Endothelial cell of umbilical vein (primary cell): ENCODE results near the gene CRYAB. TPM values are rescaled to one million over a fixed set of nuclear protein-coding genes. Genes with fewer than 3 reads are reported as not detected.

Experiments
- BruUV-seq: library from RNA; stranded (reverse); fragments of 400-500 nt; replicated peaks from 2 replicates; lab custom pipeline; 2021; lab: Mats Ljungman, UMichigan
- CTCF ChIA-PET: fragments of 300-600, 350-600 bp; sonication (Branson Sonifier 250); formaldehyde crosslinking; loops from one replicate; lab custom pipeline; 2021; ENCODE audit warnings: antibody characterized with exemption, inconsistent platforms; lab: Charles Lee
- POLR2A ChIA-PET: fragments of 300-600, 350-600 bp; sonication (Branson Sonifier 250); formaldehyde crosslinking; loops from one replicate; lab custom pipeline; 2021; ENCODE audit warnings: antibody characterized with exemption, inconsistent platforms; lab: Charles Lee
- DNase-seq: peaks from one replicate; pipeline ENCODE4 v3.0.0-alpha.2; 2011; ENCODE audit warnings: low read depth, low spot score
- FAIRE-seq: peaks from 2 replicates; lab custom pipeline; 2011; peaks lifted over from hg19 to GRCh38; lab: Jason Lieb, UNC
- H2AFZ ChIP-seq: 2 replicates; pipeline ENCODE4 v1.6.0; 2012; ENCODE audit warnings: low read depth, low read length, control low read depth, inconsistent platforms
- H3K27ac ChIP-seq: 2 replicates; pipeline ENCODE4 v1.5.1; 2011; ENCODE audit warnings: low read depth, mild to moderate bottlenecking, control low read depth, low read length, moderate library complexity; ENCODE audit not compliant: insufficient read depth
- H3K27me3 ChIP-seq, 2 experiments: 2 replicates each; pipeline versions ENCODE4 v1.6.0 to v1.6.1; 2011; ENCODE audit warnings: low read length in 2 of 2, mixed read lengths in 1 of 2; ENCODE audit not compliant: control insufficient read depth in 2 of 2, insufficient read depth in 2 of 2
- H3K36me3 ChIP-seq, 2 experiments: 2 replicates in 1 of 2; 3 replicates in 1 of 2; pipeline ENCODE4 v1.5.1; 2011; ENCODE audit warnings: low read length in 2 of 2, mild to moderate bottlenecking in 1 of 2, moderate library complexity in 1 of 2; ENCODE audit not compliant: control insufficient read depth in 2 of 2, insufficient read depth in 2 of 2; ENCODE audit errors: extremely low read depth in 1 of 2
- H3K4me1 ChIP-seq: 3 replicates; pipeline ENCODE4 v1.5.1; 2011; ENCODE audit warnings: mild to moderate bottlenecking, low read length; ENCODE audit not compliant: control insufficient read depth, insufficient read depth; ENCODE audit errors: extremely low read depth
- H3K4me2 ChIP-seq: 2 replicates; pipeline ENCODE4 v1.6.1; 2011; ENCODE audit warnings: low read length, control low read depth, mixed read lengths; ENCODE audit not compliant: insufficient read depth
- H3K4me3 ChIP-seq, 3 experiments: fragments of 200-600 bp in 1 of 3; sonication (generic), shearing (Covaris generic) in 1 of 3; replicated peaks in 1 of 3; 2 replicates each; pipeline ENCODE4 v1.5.1; 2011 to 2016; ENCODE audit warnings: control low read depth in 3 of 3, low read length in 3 of 3, mild to moderate bottlenecking in 2 of 3, inconsistent platforms in 1 of 3, low read depth in 1 of 3, moderate library complexity in 1 of 3; ENCODE audit not compliant: insufficient read depth in 1 of 3
- H3K79me2 ChIP-seq: 2 replicates; pipeline ENCODE4 v1.6.0; 2012; ENCODE audit warnings: low read length, inconsistent platforms; ENCODE audit not compliant: control insufficient read depth, insufficient read depth
- H3K9ac ChIP-seq: replicated peaks from 2 replicates; pipeline ENCODE3; 2011; ENCODE audit warnings: low read length, control low read depth; ENCODE audit not compliant: insufficient read depth; ENCODE audit errors: extremely low read depth
- H3K9me1 ChIP-seq: replicated peaks from 3 replicates; pipeline ENCODE4 v1.6.0; 2011; ENCODE audit warnings: mild to moderate bottlenecking, low read length; ENCODE audit not compliant: control insufficient read depth, insufficient read depth; ENCODE audit errors: extremely low read depth
- H3K9me3 ChIP-seq: replicated peaks from 2 replicates; pipeline ENCODE4 v1.5.1; 2012; ENCODE audit warnings: low read length, inconsistent platforms; ENCODE audit not compliant: control insufficient read depth, insufficient read depth
- H4K20me1 ChIP-seq: replicated peaks from 2 replicates; pipeline ENCODE3; 2011; ENCODE audit warnings: mild to moderate bottlenecking, low read length; ENCODE audit not compliant: control insufficient read depth, insufficient read depth; ENCODE audit errors: extremely low read depth
- EZH2 ChIP-seq: IDR thresholded peaks from 2 replicates; pipeline ENCODE4 v1.6.1; 2012; ENCODE audit warnings: borderline replicate concordance, low read depth, mild to moderate bottlenecking, moderate library complexity, low read length, inconsistent platforms; ENCODE audit not compliant: severe bottlenecking
- FOS ChIP-seq: IDR thresholded peaks from 2 replicates; pipeline ENCODE4 v1.6.1; 2011; ENCODE audit warnings: mild to moderate bottlenecking, low read length, moderate library complexity, borderline replicate concordance; ENCODE audit not compliant: insufficient read depth
- GATA2 ChIP-seq: IDR thresholded peaks from 2 replicates; pipeline ENCODE4 v1.7.0; 2011; ENCODE audit warnings: low read depth, mild to moderate bottlenecking, moderate library complexity, mixed read lengths, low read length; ENCODE audit not compliant: insufficient read length, insufficient read depth
- JUN ChIP-seq: IDR thresholded peaks from 2 replicates; pipeline ENCODE4 v1.6.1; 2011; ENCODE audit warnings: borderline replicate concordance, low read depth; ENCODE audit not compliant: insufficient read length, insufficient read depth
- MYC ChIP-seq: IDR thresholded peaks from one replicate; pipeline ENCODE4 v1.6.1; 2011; ENCODE audit warnings: mild to moderate bottlenecking, low read depth, low read length
- POLR2A ChIP-seq: IDR thresholded peaks from 2 replicates; pipeline ENCODE4 v1.6.1; 2012; ENCODE audit warnings: low read depth, mild to moderate bottlenecking, control low read depth, low read length
- POLR2AphosphoS5 ChIP-seq: IDR thresholded peaks from 2 replicates; pipeline ENCODE4 v1.6.1; 2012; ENCODE audit warnings: low read depth, mild to moderate bottlenecking, control low read depth, low read length, moderate library complexity; ENCODE audit not compliant: insufficient read depth
- dilution Hi-C: fragments of 300-500 bp; cut with MboI; formaldehyde crosslinking; loops from one replicate; pipeline ENCODE4 v1.15.0; 2019; ENCODE audit warnings: low sequenced_read_pairs; ENCODE audit not compliant: extremely low pct_ligation_motif_present
- intact Hi-C: fragments of 100-400 bp; cut with micrococcal nuclease; formaldehyde crosslinking; loops from one replicate; pipeline ENCODE4 v1.10.0; 2022
- polyA plus RNA-seq, 4 experiments: library from polyadenylated mRNA; depleted of rRNA in 3 of 4; stranded (reverse) in 3 of 4; unstranded in 1 of 4; fragments of >200 nt; gene quantifications; 2 replicates each; pipeline versions ENCODE4 v1.2.1 to v1.2.3, GENCODE V29; 2011 to 2012; ENCODE audit warnings: missing spikeins in 1 of 4
- total RNA-seq: library from RNA; stranded (reverse); gene quantifications from 2 replicates; pipeline ENCODE4 v1.2.3, GENCODE V29; 2021
- TF ChIP-seq, protein P1 (sequence below), 2 donors: IDR thresholded peaks; 1 replicate in 1 of 2; 2 replicates in 1 of 2; pipeline ENCODE4 v1.5.1; 2011; ENCODE audit warnings: low read length in 2 of 2, mild to moderate bottlenecking in 2 of 2, moderate library complexity in 2 of 2, control low read depth in 1 of 2, inconsistent platforms in 1 of 2, low read depth in 1 of 2; ENCODE audit not compliant: insufficient read depth in 1 of 2; ENCODE audit errors: extremely low read depth in 1 of 2
- TF ChIP-seq, protein P2 (sequence below): IDR thresholded peaks from 2 replicates; pipeline ENCODE4 v1.6.1; 2011; ENCODE audit not compliant: insufficient read depth, insufficient read length

The CRYAB gene
- total and polyA plus RNA-seq, 2 donors (not counting 3 experiments of a cell fraction or from before 2014, with no cell fraction given), result 0.48 TPM; not detected in 1

DNA sequence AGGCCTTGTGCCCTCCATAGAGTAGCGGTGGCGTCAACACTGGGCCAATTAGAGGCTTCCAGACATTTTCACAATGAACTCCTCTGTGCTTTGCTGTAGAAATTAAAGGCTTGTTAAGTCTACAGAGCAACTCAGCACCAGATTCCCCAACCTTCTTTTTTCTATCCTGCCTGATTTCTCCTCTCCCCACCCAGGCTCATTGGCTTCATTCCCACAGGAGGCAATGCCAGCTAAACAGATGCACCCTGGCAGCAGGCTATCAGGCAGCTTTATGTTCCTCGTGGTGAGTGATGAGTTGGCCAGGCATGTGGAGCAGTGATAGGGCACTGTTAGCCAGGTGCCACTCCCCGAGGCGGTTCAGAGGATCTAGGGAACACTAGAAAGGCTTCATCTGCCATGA lies 30.4 kb upstream of the CRYAB start:
- TF ChIP-seq, protein P1, sequence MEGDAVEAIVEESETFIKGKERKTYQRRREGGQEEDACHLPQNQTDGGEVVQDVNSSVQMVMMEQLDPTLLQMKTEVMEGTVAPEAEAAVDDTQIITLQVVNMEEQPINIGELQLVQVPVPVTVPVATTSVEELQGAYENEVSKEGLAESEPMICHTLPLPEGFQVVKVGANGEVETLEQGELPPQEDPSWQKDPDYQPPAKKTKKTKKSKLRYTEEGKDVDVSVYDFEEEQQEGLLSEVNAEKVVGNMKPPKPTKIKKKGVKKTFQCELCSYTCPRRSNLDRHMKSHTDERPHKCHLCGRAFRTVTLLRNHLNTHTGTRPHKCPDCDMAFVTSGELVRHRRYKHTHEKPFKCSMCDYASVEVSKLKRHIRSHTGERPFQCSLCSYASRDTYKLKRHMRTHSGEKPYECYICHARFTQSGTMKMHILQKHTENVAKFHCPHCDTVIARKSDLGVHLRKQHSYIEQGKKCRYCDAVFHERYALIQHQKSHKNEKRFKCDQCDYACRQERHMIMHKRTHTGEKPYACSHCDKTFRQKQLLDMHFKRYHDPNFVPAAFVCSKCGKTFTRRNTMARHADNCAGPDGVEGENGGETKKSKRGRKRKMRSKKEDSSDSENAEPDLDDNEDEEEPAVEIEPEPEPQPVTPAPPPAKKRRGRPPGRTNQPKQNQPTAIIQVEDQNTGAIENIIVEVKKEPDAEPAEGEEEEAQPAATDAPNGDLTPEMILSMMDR (IDR thresholded peaks at IDR 0.05; ENCODE audit: extremely low read depth in 1 of 2, insufficient read depth in 1 of 2, low read depth in 1 of 2, low read length in 2 of 2), result no peak
- TF ChIP-seq, protein P2, sequence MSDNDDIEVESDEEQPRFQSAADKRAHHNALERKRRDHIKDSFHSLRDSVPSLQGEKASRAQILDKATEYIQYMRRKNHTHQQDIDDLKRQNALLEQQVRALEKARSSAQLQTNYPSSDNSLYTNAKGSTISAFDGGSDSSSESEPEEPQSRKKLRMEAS, result no peak
- TF ChIP-seq EZH2, result no peak
- no peak for TF ChIP-seq JUN
- TF ChIP-seq POLR2AphosphoS5, result no peak
- TF ChIP-seq MYC, result no peak
- TF ChIP-seq GATA2, result no peak
- no peak for TF ChIP-seq POLR2A
- TF ChIP-seq FOS, result no peak
- Histone ChIP-seq H3K9ac (no peak overlapping the region), H3K36me3 (no peaks in the 10 kb centered on the region), H3K4me3 (no peak overlapping the region), H3K4me1 (peaks cover 66% of the 10 kb centered on the region), H4K20me1 (no peaks in the 10 kb centered on the region), H3K27me3 (no peaks in the 10 kb centered on the region), H3K27ac (no peak overlapping the region), H3K9me3 (no peaks in the 10 kb centered on the region), H3K9me1 (no peaks in the 10 kb centered on the region), H3K79me2 (peaks cover 22% of the 10 kb centered on the region), H3K4me2 (no peak overlapping the region), H2AFZ (no peak overlapping the region)
- CTCF ChIA-PET, result interaction anchor here (0.6 to 3.9 kb wide), 5 partner anchors 10 to 40 kb away, joined by 3 to 14 read pairs (median 3); no protein-coding TSS in a partner anchor
- POLR2A ChIA-PET, result no interaction called here
- intact Hi-C loops (no loop called here), dilution Hi-C loops (no loop called here)
- FAIRE-seq (no peak), DNase-seq (no peak)
- no TSS peak for BruUV-seq
